ENCODE results near the gene FARS2.

Gene FARS2

DNA sequence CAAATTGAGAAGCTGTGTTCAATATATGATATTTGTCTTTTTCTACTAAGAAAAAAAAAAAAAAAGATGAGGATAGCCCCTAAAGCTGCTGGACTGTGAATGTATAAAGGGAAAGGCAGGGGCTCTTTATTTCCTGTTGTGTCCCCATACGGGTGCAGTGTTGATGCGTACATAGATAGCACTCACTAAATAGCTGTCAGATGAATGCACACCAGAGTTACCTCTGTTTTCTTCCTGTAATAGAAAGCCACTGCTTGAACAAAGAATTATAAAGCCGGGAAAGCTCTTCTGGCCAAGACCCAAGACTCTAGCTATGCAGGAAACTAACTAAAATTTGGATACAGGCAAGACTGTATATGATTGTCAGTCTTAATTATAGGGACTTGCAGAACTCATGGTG, 260.0 kb downstream of the FARS2 start:
- Mint-ChIP-seq H3K27ac (no peak overlapping the region), H3K36me3 (ENCODE audit: low read depth) (peaks cover 4% of the 10 kb centered on the region), H3K4me1 (ENCODE audit: low read depth) (peaks cover 38% of the 10 kb centered on the region), H3K4me3 (peak overlapping the region; percentile 41), H3K27me3 (ENCODE audit: low read depth) (no peaks in the 10 kb centered on the region), H3K9me3 (no peaks in the 10 kb centered on the region)
- no peak for DNase-seq (ENCODE audit: low spot score)

- Mint-ChIP-seq H3K4me3 (no peak overlapping the region), H3K27me3 (ENCODE audit: low read depth) (no peaks in the 10 kb centered on the region), H3K9me3 (no peaks in the 10 kb centered on the region), H3K36me3 (ENCODE audit: low read depth) (peaks cover 2% of the 10 kb centered on the region), H3K27ac (peak overlapping the region; percentile 43), H3K4me1 (ENCODE audit: low read depth) (peaks cover 33% of the 10 kb centered on the region)
- no peak for DNase-seq (ENCODE audit: low spot score)
Measured at GRCh38 chr6:5522147-5522546, 260.8 kb downstream of the FARS2 start.

- Mint-ChIP-seq H3K36me3 (ENCODE audit: low read depth) (peaks cover 2% of the 10 kb centered on the region), H3K27me3 (ENCODE audit: low read depth) (no peaks in the 10 kb centered on the region), H3K4me1 (ENCODE audit: low read depth) (peaks cover 21% of the 10 kb centered on the region), H3K27ac (no peak overlapping the region), H3K4me3 (no peak overlapping the region), H3K9me3 (no peaks in the 10 kb centered on the region)
- DNase-seq (ENCODE audit: low spot score), result no peak
Measured at GRCh38 chr6:5524110-5524509, 262.8 kb downstream of the FARS2 start.

GRCh38 chr6:5525209-5525608, 263.9 kb downstream of the FARS2 start:
- Mint-ChIP-seq H3K27ac (no peak overlapping the region), H3K9me3 (no peaks in the 10 kb centered on the region), H3K36me3 (ENCODE audit: low read depth) (peaks cover 2% of the 10 kb centered on the region), H3K27me3 (ENCODE audit: low read depth) (no peaks in the 10 kb centered on the region), H3K4me3 (no peak overlapping the region), H3K4me1 (ENCODE audit: low read depth) (peaks cover 14% of the 10 kb centered on the region)
- DNase-seq (ENCODE audit: low spot score), result no peak

DNA sequence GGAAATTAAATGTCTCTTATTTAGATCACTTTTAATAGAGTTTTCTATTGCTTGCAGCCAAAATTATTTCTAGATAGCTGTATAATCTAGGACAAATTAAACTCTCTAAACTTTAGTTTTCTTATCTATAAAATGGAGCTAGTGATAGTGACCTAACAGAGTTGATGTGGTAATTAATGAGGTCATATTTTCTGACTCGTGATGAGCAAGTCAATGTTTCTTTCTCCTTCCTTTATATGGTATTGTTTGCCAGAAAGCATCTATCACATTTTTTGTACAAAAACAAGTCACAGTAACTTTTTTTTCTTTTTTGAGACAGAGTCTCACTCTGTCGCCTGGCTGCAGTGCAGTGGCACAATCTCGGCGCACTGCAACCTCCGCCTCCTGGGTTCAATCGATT, 267.7 kb downstream of the FARS2 start:
- Mint-ChIP-seq H3K9me3 (no peaks in the 10 kb centered on the region), H3K27ac (no peak overlapping the region), H3K4me3 (no peak overlapping the region), H3K4me1 (ENCODE audit: low read depth) (peaks cover 8% of the 10 kb centered on the region), H3K27me3 (ENCODE audit: low read depth) (no peaks in the 10 kb centered on the region), H3K36me3 (ENCODE audit: low read depth) (peaks cover 2% of the 10 kb centered on the region)
- no peak for DNase-seq (ENCODE audit: low spot score)

DNA sequence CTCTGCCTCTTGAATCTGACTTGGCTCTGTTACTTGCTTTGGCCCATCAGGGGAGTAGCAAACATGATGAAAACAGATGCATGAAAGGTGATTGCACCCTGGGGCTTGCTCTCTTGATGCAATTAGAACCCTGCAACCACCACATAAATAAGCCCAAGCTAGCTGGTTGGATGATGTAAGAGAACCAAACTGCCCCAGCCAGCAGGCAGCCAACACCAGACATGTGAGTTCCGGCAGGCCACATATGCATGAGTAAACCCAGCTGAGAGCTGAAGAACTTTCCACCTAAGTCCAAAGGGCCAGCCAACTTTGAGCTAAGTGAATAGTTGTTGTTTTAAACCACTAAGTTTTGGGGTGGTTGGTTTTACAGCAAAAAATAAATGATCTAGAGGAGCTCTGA, 268.4 kb downstream of the FARS2 start:
- Mint-ChIP-seq H3K36me3 (ENCODE audit: low read depth) (peaks cover under 1% of the 10 kb centered on the region), H3K4me1 (ENCODE audit: low read depth) (peaks cover 9% of the 10 kb centered on the region), H3K4me3 (no peak overlapping the region), H3K27ac (no peak overlapping the region), H3K27me3 (ENCODE audit: low read depth) (no peaks in the 10 kb centered on the region), H3K9me3 (no peaks in the 10 kb centered on the region)
- DNase-seq (ENCODE audit: low spot score), result no peak

DNA sequence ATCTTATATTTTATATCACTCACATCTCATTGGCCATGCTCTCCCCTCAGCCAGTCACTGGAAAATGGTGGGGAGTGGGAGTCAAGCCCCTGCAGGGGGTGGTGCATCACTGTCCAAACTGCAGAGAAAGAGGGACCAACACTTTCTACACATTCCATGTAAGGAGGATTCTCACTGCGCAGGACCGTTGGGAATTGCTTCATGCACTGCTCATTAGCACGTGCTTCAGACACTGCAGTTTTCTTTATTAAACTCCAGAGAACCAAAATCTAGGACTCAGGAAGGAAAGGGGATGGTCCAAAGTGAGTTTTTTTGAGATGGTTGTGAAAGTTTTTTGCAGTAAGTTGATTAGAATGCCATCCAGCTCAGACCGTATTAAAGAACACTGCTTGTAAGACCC, 269.8 kb downstream of the FARS2 start:
- H3K27me3 Mint-ChIP-seq (ENCODE audit: low read depth), result no peaks in the 10 kb centered on the region
- no peaks in the 10 kb centered on the region for H3K9me3 Mint-ChIP-seq
- H3K4me1 Mint-ChIP-seq (ENCODE audit: low read depth), result peaks cover 11% of the 10 kb centered on the region
- no peak overlapping the region for H3K4me3 Mint-ChIP-seq
- no peak overlapping the region for H3K27ac Mint-ChIP-seq
- DNase-seq (ENCODE audit: low spot score), result no peak
- H3K36me3 Mint-ChIP-seq (ENCODE audit: low read depth), result no peaks in the 10 kb centered on the region

GRCh38 chr6:5531853-5532375, 270.6 kb downstream of the FARS2 start:
- Mint-ChIP-seq H3K4me1 (ENCODE audit: low read depth) (peaks cover 11% of the 10 kb centered on the region), H3K27me3 (ENCODE audit: low read depth) (no peaks in the 10 kb centered on the region)

GRCh38 chr6:5532941-5533340, 271.6 kb downstream of the FARS2 start:
- Mint-ChIP-seq H3K9me3 (no peaks in the 10 kb centered on the region), H3K27me3 (ENCODE audit: low read depth) (no peaks in the 10 kb centered on the region), H3K4me3 (no peak overlapping the region), H3K27ac (no peak overlapping the region), H3K36me3 (ENCODE audit: low read depth) (no peaks in the 10 kb centered on the region), H3K4me1 (ENCODE audit: low read depth) (peaks cover 11% of the 10 kb centered on the region)
- DNase-seq (ENCODE audit: low spot score), result no peak

More at GRCh38 chr6:5531853-5532375, 270.6 kb downstream of the FARS2 start:
- Mint-ChIP-seq H3K4me3 (no peak overlapping the region), H3K27ac (no peak overlapping the region), H3K9me3 (no peaks in the 10 kb centered on the region), H3K36me3 (ENCODE audit: low read depth) (no peaks in the 10 kb centered on the region)
- no peak for DNase-seq (ENCODE audit: low spot score)

- Mint-ChIP-seq H3K27me3 (ENCODE audit: low read depth) (no peaks in the 10 kb centered on the region), H3K36me3 (ENCODE audit: low read depth) (no peaks in the 10 kb centered on the region), H3K9me3 (no peaks in the 10 kb centered on the region), H3K4me3 (no peak overlapping the region), H3K4me1 (ENCODE audit: low read depth) (peaks cover 11% of the 10 kb centered on the region), H3K27ac (no peak overlapping the region)
- DNase-seq (ENCODE audit: low spot score), result no peak
Measured at GRCh38 chr6:5534643-5535042, 273.3 kb downstream of the FARS2 start.

DNA sequence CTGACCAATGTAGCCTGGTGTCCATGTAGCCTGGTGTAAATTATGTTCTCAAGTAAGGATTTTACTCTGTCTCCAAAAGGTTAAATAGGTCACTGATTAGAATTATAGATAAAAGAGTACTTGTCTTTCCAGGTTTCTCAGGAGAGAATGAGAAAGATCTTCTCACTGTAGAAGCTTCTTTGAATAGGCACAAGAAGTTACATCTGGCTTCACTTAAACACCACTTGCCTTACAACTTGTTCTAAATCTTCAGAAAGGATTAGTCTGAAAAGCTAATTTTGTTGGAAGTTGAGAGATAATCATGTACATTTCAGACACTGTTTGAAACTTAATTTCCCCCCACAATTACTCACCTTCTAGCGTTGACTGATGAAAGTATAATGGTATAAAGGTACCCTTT, 275.3 kb downstream of the FARS2 start:
- Mint-ChIP-seq H3K9me3 (peaks cover 3% of the 10 kb centered on the region), H3K27me3 (ENCODE audit: low read depth) (no peaks in the 10 kb centered on the region), H3K36me3 (ENCODE audit: low read depth) (no peaks in the 10 kb centered on the region), H3K27ac (no peak overlapping the region), H3K4me3 (no peak overlapping the region), H3K4me1 (ENCODE audit: low read depth) (peaks cover 16% of the 10 kb centered on the region)
- DNase-seq (ENCODE audit: low spot score), result no peak

GRCh38 chr6:5537132-5537531, 275.8 kb downstream of the FARS2 start:
- H3K9me3 Mint-ChIP-seq, result peaks cover 4% of the 10 kb centered on the region

GRCh38 chr6:5537967-5538366, 276.7 kb downstream of the FARS2 start:
- Mint-ChIP-seq H3K9me3 (peaks cover 4% of the 10 kb centered on the region), H3K4me3 (no peak overlapping the region), H3K4me1 (ENCODE audit: low read depth) (peaks cover 15% of the 10 kb centered on the region), H3K36me3 (ENCODE audit: low read depth) (no peaks in the 10 kb centered on the region), H3K27ac (no peak overlapping the region), H3K27me3 (ENCODE audit: low read depth) (no peaks in the 10 kb centered on the region)
- no peak for DNase-seq (ENCODE audit: low spot score)

More at GRCh38 chr6:5537132-5537531, 275.8 kb downstream of the FARS2 start:
- no peak overlapping the region for H3K27ac Mint-ChIP-seq
- H3K4me1 Mint-ChIP-seq (ENCODE audit: low read depth), result peaks cover 15% of the 10 kb centered on the region
- DNase-seq (ENCODE audit: low spot score), result no peak
- no peaks in the 10 kb centered on the region for H3K27me3 Mint-ChIP-seq (ENCODE audit: low read depth)
- no peaks in the 10 kb centered on the region for H3K36me3 Mint-ChIP-seq (ENCODE audit: low read depth)
- H3K4me3 Mint-ChIP-seq, result no peak overlapping the region

- peaks cover 13% of the 10 kb centered on the region for H3K4me1 Mint-ChIP-seq (ENCODE audit: low read depth)
- H3K9me3 Mint-ChIP-seq, result peaks cover 4% of the 10 kb centered on the region
- DNase-seq (ENCODE audit: low spot score), result no peak
- H3K36me3 Mint-ChIP-seq (ENCODE audit: low read depth), result no peaks in the 10 kb centered on the region
- no peak overlapping the region for H3K27ac Mint-ChIP-seq
- H3K4me3 Mint-ChIP-seq, result no peak overlapping the region
- H3K27me3 Mint-ChIP-seq (ENCODE audit: low read depth), result no peaks in the 10 kb centered on the region
Measured at GRCh38 chr6:5540370-5540769, 279.1 kb downstream of the FARS2 start.

- peaks cover 4% of the 10 kb centered on the region for H3K9me3 Mint-ChIP-seq
- no peaks in the 10 kb centered on the region for H3K27me3 Mint-ChIP-seq (ENCODE audit: low read depth)
- DNase-seq (ENCODE audit: low spot score), result no peak
- no peaks in the 10 kb centered on the region for H3K36me3 Mint-ChIP-seq (ENCODE audit: low read depth)
- H3K27ac Mint-ChIP-seq, result no peak overlapping the region
- no peak overlapping the region for H3K4me3 Mint-ChIP-seq
- peaks cover 12% of the 10 kb centered on the region for H3K4me1 Mint-ChIP-seq (ENCODE audit: low read depth)
Measured at GRCh38 chr6:5541025-5541424, 279.7 kb downstream of the FARS2 start.
